HG03460 (cell line): ENCODE data around the gene RHEX.

Experiments
- ATAC-seq: cut with Tn5 transposase; IDR thresholded peaks from one replicate; pipeline ENCODE4 v1.9.1; 2021; ENCODE audit not compliant: unreplicated experiment

Gene RHEX

DNA sequence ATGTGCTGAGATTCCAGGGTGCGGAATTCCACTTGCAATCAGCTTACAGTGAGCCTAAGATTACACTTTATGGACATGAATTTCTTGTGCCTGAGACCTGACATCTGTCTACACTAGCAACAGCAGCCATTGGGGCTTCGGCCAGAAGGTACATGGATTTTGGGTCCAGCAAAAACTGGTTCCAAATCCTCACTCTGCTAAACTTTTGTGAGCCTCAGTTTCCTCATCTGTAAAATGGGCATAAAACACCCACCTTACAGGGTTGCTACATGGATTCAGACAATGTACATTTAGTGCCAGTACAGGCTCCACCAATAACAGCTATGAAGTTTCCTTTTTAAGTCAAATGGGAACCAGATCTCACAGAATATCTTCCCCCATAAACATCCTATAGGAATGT is 30.8 kb downstream of the RHEX start:
- no peak for ATAC-seq

GRCh38 chr1:206087091-206087490 is 34.1 kb downstream of the RHEX start:
- no peak for ATAC-seq

DNA sequence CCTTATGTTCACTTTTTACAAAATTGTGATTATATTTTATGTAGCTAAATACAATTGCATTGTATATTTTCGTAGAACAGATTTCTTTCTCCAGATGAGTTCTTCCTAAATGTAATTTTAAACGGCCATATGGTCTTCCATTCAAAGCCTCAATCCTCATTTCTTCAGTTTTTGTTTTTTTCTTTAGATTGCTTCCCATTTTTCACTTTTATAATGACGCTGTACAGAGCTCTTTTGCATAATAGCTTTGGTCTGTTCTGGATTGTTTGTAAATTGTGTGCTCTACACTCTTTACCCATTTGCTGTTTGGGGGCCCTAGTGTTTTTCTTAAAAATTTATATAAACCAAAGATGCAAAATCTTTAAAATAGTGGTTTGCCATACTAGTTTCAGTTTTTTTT is 36.4 kb downstream of the RHEX start:
- no peak for ATAC-seq

GRCh38 chr1:206094024-206094423 is 41.1 kb downstream of the RHEX start:
- ATAC-seq = no peak

GRCh38 chr1:206097381-206097780 is 44.4 kb downstream of the RHEX start:
- ATAC-seq = no peak

DNA sequence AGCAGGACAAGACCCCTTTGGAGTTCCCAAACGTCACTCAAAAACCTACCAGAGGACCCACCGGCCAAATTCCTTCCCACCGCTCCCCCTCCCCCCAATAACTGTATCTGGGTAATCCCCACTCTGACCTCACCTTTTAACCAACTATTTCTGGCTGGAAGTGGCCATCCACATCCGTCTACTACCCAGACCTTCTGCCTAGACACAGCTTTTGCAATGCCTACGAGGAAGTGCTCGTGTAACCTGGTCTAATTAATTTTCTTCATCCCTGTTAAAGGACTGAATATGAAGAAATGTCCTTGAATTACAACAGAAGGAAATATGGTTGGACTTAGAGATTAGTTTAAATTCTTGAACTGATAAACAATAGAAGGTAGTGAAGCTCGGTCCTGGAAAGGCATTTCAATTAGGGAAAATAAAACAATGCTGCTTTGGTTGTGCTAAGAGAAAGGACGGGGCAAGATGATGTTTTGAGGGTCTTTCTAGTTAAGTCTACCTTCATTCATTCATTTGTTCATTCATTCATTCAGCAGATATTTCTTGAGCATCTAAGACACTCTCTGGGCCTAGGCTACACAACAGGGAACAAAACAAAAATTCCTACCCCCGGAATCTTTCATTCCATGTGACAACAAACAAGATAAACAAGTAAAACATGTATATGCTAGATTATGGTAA is 45.4 kb downstream of the RHEX start:
- no peak for ATAC-seq

- no peak for ATAC-seq
These were observed 47.3 kb downstream of the RHEX start for GRCh38 chr1:206100226-206100815.

GRCh38 chr1:206101351-206102045 is 48.5 kb downstream of the RHEX start:
- ATAC-seq = no peak

DNA sequence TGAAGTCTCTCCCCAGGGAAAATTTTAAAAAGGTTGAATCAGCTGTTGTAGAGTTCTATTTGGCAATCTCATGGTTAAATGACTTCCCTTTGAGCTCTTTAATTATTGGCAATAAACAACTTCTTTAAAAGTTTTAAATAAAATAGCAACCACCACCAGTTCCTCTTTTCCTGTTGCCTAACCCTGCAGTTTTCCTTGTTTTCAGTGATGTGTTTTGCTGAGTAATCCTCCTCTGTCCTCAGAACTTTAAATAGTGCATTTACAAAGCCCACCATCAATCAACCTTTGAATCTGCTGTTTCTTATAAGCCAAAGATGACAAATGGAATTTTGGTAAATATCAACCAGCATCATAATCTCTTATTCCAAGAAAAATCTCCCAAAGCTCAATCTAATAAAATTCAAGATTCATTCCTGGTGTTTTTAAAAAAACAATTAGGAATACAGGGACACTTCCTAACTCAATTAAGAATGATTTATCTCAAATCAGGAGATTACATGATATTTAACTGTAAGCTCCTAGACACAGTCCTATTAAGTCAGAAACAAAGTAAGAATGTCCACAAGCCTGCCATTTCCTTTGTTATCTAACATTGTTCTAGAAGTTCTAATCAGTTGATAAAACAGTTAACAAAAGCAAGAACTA is 49.4 kb downstream of the RHEX start:
- ATAC-seq = no peak

GRCh38 chr1:206103979-206104378 is 51.0 kb downstream of the RHEX start:
- no peak for ATAC-seq

DNA sequence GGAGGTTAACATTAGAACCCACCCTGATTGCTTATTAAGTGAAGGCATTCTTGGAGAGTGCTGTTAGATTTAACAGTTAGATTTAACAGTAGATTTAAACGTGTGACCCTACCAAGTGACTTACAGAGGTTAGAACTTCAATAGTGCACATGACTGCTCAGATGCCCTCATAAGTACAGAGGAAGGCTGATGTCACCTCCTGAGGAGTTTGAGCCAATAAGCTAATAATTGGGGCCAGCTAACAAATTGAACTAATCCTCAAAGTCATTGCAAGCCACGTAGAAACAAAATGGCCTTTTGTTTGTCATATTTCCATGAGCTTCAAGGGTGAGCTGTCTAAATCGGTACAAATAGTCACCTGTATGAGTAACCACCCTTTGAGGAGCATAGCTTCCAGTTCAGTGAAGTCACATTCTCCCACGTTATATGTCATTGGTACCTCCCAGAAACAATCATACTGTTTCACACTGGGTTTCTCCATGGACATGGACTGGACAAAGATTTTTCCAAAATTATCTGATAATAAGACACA is 52.6 kb downstream of the RHEX start:
- no peak for ATAC-seq

DNA sequence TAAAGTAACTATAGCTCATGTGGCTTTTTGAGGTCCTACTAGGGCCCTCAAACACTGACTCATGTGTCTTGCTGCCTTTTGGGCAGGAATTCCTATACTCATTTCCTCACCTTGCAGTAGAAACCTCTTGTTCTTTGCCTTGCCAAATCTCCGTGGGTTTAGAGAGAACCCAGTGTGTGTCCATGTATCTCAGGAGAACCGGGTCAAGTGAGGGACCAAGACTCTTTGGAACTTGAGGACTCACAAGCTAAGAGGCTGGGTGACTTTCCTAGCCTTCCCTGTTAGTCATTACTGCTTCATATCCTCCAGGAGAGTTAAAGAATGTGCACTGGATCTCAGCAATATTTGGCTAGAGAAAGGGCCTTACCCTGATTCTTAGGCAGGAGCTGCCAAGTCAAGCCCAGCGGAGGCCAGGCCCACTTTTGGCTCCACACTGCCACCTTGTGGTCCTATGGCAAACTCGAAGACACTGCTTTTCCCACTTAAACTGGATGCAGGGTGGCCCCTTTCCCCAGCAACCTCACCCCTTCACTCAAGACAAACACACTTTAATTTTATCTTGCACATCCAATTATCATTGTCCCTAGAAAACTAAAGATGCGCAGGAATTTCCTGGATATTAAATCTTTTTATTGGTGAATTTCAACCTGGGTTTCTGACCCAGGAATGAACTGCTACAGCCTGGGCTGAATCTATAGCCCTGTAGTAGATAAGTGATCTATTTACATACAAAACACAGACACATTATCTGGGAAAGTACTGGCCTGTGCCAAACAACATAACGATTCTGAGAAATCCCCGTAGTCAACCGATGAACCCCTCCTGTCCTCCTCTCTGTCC is 53.6 kb downstream of the RHEX start:
- no peak for ATAC-seq

DNA sequence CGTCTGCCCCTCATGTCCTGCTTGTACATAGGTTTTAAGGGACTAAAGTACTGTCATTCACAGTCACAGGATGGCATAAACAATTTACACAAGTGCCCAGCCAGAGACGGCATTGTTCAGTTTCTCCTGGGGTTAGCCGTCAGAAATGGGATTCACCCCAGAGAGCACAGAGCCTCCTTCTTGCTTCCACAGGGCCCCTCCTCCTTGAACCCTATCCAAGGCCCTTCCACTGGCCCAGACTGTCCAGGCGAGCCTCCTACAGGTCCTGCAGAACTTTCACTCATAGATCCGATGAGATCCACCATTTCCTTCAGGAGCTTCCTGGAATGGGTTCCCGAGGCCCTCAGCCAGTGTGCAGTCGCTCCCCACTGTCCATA is 54.2 kb downstream of the RHEX start:
- no peak for ATAC-seq

- ATAC-seq = no peak
These were observed 55.7 kb downstream of the RHEX start for GRCh38 chr1:206108635-206109034.

GRCh38 chr1:206109718-206110117 is 56.7 kb downstream of the RHEX start:
- ATAC-seq = no peak

DNA sequence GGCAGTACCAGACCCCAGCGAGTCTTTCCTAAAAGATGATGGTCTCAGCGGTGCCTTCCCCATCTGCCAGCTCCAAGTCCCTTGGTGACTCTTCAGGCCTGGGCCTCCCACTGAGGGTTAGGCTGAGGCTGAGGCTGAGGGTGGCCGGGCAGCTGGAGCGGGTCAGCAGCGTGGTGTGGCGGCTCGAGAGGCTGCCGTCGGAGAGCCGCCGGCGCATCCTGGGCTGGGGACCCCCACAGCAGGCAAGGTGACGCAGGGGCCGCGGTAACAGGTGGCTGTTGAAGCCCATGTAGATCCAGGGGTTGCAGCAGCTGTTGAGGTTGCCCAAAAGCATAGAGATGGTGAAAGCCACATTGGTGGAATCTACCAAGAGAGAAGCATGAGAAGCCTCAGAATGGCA is 57.2 kb downstream of the RHEX start:
- no peak for ATAC-seq

- no peak for ATAC-seq
These were observed 57.8 kb downstream of the RHEX start for GRCh38 chr1:206110820-206111219.

DNA sequence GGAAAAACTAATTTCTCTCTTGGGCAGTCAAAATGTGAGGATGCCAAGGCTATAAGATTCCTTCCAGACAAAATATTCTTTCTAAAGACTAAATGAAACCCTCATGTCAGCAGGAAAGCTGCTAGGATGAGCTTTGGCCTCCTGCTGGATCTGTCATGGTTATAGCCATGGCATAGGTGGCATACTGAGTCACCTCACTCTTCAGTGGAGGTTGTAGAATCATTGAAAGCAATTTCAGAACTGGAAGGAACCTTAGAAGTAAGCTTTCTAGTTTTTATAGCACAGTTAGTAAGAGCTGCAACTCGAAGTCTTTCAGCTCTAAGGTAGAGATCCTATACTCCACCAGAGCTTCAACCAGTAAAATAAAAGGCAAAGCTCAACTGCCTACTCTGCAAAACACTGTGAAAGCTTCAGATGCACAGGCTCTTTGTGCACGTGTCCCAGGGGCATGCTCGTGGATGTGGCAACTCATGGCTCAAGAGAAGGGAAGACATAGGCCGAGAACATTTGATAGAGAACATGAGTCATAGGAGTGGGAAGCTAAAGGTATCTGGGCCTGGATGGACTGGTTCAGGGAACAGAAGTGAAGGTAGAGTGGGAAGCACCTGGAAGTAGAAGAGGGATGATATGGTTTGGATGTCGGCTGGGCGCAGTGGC is 58.4 kb downstream of the RHEX start:
- ATAC-seq = no peak

DNA sequence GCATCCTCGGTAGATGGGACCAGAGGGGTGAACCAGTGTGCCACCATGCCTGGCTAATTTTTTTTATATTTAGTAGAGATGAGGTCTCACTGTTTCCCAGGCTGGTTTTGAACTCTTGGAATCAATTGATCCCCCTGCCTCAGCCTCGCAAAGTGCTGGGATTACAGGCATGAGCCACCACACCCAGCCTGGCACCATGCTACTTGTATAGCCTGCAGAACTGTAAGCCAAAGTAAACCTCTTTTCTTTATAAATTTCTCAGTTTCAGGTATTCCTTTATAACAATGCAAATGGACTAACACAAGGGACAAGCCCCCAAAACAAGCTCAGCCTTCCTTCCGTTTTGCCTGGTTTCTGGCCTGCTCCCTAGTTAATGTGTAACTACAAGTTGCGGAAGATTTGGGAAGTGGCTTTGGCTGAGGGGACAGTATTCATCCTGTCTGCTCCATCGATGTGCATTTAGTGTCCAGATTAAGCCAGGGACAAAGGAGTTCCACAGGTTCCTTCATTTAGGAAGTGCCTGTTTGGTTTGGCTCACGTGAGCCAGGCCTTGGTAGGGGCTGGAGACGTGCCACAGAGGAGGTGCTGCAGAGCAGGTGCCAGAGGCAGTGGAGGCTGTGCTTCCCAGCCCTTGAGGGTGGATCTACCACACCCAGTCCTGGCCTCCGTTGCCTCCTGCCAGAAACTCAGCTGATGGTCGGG is 59.8 kb downstream of the RHEX start:
- no peak for ATAC-seq
